Left ventricle myocardium inferior (tissue), 1 donor: ENCODE data around the gene FANCI. TPM values are rescaled to one million over a fixed set of nuclear protein-coding genes. Genes with fewer than 3 reads are reported as not detected.

Experiments
- DNase-seq: peaks from one replicate; pipeline ENCODE4 v3.0.0-alpha.2; 2020
- H3K27ac ChIP-seq: fragments of 200-600 bp; replicated peaks from 2 replicates; pipeline ENCODE4 v1.8.0; 2021
- H3K27me3 ChIP-seq: fragments of 200-600 bp; 2 replicates; pipeline ENCODE4 v1.8.0; 2021; ENCODE audit warnings: low read depth
- H3K36me3 ChIP-seq: fragments of 200-600 bp; 2 replicates; pipeline ENCODE4 v1.8.0; 2021
- H3K4me1 ChIP-seq: fragments of 200-600 bp; 2 replicates; pipeline ENCODE4 v1.8.0; 2021
- H3K4me3 ChIP-seq: fragments of 200-600 bp; 2 replicates; pipeline ENCODE4 v1.8.0; 2021; ENCODE audit warnings: mild to moderate bottlenecking, moderate library complexity
- H3K9me3 ChIP-seq: fragments of 200-600 bp; replicated peaks from 2 replicates; pipeline ENCODE4 v1.8.0; 2021
- CTCF ChIP-seq: fragments of 200-600 bp; IDR thresholded peaks from 2 replicates; pipeline ENCODE4 v1.8.0; 2021; ENCODE audit warnings: antibody characterized with exemption, mild to moderate bottlenecking, borderline replicate concordance
- intact Hi-C: fragments of 100-400 bp; cut with micrococcal nuclease; formaldehyde crosslinking; loops from one replicate; pipeline ENCODE4 v1.11.0; 2022
- microRNA-seq: library from miRNA; unstranded; fragments of <30 nt; microRNA quantifications from one replicate; pipeline ENCODE4 v1.2.0, GENCODE V29; 2020
- total RNA-seq: library from RNA; stranded (reverse); fragmentation: NEBNext Ultra II Directional; extraction: Animal tissue kit (Norgen Biotek cat#: 25700); gene quantifications from one replicate; pipeline ENCODE4 v1.2.1, GENCODE V29; 2021
- donor health status: DM: no; HTN: yes; CAD: no; lungs with severe emphysema.

The FANCI gene
- total RNA-seq, 1 donor from 2014 or later, result 2.7 TPM

GRCh38 chr15:89365462-89366065, 121.8 kb downstream of the FANCI start:
- DNase-seq, result no peak
- no peaks in the 10 kb centered on the region for H3K9me3 ChIP-seq
- H3K4me1 ChIP-seq, result peaks cover 25% of the 10 kb centered on the region
- no peaks in the 10 kb centered on the region for H3K36me3 ChIP-seq
- no peak for TF ChIP-seq CTCF
- no peak overlapping the region for H3K27ac ChIP-seq
- H3K4me3 ChIP-seq, result no peak overlapping the region
- intact Hi-C loops, result no loop called here
- H3K27me3 ChIP-seq, result peaks cover 100% of the 10 kb centered on the region

Small RNA genes lying within 50 kb of the gene (microRNA-seq; reads per million reads assigned to microRNA genes)
- gene MIR6766, result not detected

Other genes with a start within 250 kb of the FANCI start
- gene ABHD2, start 155.5 kb upstream of the FANCI start, total RNA-seq, result 68.2 TPM
- gene RLBP1, start 22.4 kb upstream of the FANCI start, total RNA-seq, result not detected
- 31.1 TPM for gene POLG, start 90.8 kb downstream of the FANCI start, total RNA-seq